SKM-1 treated with dmso at 0.1 percent for 144 hours (cell line): ENCODE data around the gene PPA1.
"Not testable (repeated sequence)": the region's sequence is repeated elsewhere in the genome, so short reads cannot be mapped to it uniquely, and the experiment has no call there.

ENCODE experiments used
- DNase-seq: peaks from one replicate; lab custom pipeline; 2025; ENCODE audit not compliant: unreplicated experiment; lab: John Stamatoyannopoulos, UW

The PPA1 gene

GRCh38 chr10:70222340-70222794, 10.9 kb downstream of the PPA1 start:
- DNase-seq: no peak

- no peak for DNase-seq
Measured at GRCh38 chr10:70221030-70221429, 12.2 kb downstream of the PPA1 start.

GRCh38 chr10:70212879-70213278, 20.4 kb downstream of the PPA1 start:
- DNase-seq: no peak

DNA sequence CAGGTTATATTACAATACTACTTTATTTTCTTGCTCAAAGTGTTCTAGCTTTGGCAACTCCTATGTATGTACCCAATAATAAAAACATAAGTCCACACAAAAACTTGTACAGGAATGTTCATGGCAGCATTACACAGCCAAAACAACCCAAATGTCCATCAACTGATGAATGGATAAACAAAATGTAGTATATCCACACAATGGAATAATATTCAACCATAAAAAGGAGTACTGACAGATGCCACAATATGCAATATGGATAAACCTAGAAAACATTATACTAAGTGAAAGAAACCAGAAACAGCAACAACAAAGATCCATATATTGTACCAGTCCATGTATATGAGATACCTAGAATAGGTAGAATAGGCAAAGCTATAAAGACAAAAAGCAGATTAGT, 21.0 kb downstream of the PPA1 start:
- no peak for DNase-seq

DNA sequence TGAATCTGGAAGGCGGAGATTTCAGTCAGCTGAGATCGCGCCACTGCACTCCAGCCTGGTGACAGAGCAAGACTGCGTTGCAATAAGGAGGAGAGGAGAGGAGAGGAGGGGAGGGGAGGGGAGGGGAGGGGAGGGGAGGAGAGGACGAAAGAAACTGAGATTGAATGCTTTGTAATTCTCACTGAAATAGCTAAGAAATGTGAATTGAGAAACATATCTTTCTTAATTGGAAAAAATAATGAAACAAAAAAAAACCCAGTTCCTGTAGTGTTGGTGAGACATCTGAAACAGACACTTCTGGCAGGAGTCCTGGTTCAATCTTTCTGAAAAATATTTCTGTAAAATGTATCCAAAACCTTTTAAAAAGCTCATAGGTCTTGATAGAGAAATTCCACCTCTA, 26.5 kb downstream of the PPA1 start:
- DNase-seq: no peak

DNA sequence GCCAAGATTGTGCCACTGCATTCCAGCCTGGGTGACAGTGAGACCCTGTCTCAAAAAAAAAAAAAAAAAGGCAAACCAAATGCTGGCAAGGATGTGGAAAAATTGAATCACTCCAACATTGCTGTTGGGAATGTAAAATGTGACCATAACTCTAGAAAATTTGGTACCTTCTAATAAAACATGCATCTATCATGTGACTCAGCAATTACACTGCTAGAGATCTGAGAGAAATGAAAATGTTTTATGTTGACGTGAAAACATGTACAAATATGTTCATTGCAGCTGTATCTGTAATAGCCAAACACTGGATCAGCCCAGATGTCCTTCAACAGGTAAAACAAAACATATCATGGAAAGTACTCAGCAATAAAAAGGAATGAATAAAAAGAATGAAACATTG, 32.1 kb downstream of the PPA1 start:
- no peak for DNase-seq

DNA sequence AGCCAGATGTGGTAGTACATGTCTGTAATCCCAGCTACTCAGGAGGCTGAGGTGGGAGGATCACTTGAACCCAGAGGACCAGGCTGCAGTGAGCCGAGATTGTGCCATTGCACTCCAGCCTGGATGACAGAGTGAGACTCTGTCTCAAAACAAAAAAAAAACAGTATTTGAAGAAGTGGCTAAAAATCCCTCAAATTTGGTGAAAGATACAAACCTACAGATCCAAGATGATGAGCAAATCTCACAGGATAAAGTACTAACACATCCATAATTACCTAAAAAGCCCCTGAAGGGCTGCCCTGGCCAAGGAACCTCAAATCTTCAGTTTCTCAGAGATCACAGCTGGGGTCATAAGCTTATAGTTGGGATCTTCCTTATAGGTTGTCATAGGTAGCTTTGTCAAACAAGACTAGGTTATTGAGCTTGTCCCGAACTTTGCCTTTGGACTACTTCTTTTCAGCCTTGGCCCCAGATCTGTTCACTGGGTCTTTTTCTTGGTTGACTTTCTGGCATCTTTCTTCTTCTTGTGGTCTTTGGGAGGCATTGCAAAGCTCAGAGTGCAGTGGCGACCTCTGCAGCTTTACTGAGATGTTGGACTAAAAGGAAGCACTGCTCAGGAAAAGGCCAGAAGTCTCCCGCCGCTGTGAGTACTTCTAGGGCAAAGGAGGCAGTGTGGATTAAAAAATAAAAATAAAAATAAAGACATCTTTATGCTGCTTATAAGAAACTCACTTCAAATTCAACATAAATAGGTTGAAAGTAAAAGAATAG, 34.3 kb downstream of the PPA1 start:
- DNase-seq: no peak

GRCh38 chr10:70197235-70197945, 35.8 kb downstream of the PPA1 start:
- DNase-seq: no peak

- no peak for DNase-seq
Measured at GRCh38 chr10:70193391-70193844, 39.8 kb downstream of the PPA1 start.

- DNase-seq: no peak
Measured at GRCh38 chr10:70192326-70192968, 40.8 kb downstream of the PPA1 start.

- no peak for DNase-seq
Measured at GRCh38 chr10:70191972-70192305, 41.3 kb downstream of the PPA1 start.

- no peak for DNase-seq
Measured at GRCh38 chr10:70191161-70191971, 41.9 kb downstream of the PPA1 start.

GRCh38 chr10:70190581-70190980, 42.6 kb downstream of the PPA1 start:
- DNase-seq: no peak

DNA sequence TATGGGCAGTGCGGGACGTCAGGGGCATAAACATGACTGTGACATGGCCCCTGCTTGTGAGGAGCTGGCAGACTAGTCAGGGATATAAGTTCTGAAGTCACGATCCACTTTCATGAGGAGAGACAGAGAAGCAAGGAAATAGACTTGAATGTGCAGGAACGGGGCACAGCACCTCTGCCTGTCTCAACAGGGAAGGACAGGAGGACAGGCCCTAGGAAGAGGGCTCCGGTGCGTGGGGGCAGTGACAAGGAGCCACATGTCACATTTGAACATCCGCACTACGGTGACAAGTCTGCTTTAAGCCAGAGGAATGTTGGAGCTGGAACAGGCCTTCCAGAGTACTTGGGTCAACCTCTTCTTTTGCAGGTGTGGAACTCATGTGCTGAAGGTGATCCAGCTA, 43.1 kb downstream of the PPA1 start:
- DNase-seq: no peak

GRCh38 chr10:70188768-70189167, 44.5 kb downstream of the PPA1 start:
- no peak for DNase-seq

DNA sequence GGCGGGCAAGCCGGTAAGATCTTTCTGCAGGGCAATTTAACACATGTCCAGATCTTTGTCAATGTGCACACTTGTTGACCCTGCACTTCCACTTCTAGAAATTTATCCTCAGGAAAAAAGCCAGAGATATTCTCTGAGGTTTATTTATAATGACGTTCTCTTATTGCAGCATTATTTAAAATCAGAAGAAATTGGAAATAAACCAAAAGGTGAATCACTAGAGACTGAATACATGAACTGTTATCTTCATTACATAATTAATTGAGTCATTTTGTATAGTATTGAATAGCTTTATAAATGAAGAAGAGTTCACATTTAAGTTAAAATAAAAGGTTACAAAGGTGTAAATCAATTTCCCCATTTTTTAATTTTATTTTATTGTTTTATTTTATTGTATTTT, 46.7 kb downstream of the PPA1 start:
- no peak for DNase-seq

DNA sequence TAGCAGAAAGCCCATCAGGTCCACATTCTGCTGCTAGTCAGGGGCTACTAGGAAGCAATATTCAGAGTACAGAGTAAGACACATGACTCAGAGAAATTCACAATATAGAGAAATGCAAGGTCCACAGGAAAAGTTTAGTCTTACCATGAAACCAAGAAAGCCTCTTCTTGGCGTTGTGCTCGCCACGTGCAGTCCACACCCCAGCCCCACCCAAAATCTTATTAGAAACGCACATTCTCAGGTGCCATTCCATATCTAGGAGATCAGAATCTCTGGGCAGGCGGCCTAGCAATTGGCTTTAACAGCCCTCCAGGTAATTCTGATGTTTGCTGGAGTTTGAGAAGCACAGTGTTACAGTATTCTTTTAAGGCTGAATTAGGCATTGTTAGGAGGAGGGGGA, 47.1 kb downstream of the PPA1 start:
- DNase-seq: no peak

GRCh38 chr10:70183304-70183703, 49.9 kb downstream of the PPA1 start:
- no peak for DNase-seq

DNA sequence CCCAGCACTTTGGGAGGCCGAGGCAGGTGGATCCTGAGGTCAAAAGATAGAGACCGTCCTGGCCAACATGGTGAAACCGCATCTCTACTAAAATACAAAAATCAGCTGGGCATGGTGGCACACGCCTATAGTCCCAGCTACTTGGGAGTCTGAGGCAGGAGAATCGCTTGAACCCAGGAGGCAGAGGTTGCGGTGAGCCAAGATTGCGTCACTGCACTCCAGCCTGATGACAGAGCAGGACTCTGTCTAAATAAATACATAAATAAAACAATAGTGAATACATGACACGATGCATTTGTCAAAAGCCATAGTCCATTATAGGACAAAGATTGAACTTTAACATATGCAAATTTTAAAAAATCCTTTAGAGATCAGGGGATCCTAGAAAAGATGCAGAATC, 54.0 kb downstream of the PPA1 start:
- DNase-seq: not testable (repeated sequence)

DNA sequence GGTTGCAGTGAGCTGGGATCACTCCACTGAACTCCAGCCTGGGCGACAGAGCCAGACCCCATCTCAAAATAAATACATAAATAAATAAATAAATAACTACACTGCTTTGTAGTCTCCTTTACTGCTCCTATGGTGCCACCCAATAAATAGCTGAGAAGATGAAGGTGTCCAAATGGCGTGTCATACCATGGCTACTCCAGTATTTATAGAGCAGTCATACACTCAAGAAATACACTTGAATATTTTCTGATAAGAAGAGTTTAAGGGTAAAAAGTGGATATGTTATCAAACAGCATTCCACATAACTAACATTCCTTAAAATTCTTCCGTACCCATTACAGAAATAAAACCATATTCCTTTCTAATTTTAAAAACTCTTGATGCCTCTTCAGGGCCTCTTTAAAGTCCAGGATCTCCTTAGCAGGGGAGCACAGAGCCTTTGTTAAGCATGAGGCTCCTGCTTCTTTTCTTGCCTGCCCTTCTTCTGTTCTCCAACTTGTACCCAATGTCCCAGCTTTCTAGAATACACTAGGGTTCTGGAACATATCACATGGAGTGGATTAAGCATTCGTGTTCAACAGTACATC, 55.0 kb downstream of the PPA1 start:
- DNase-seq: no peak

- no peak for DNase-seq
Measured at GRCh38 chr10:70176441-70176840, 56.8 kb downstream of the PPA1 start.
